Stimulated activated CD8-positive, alpha-beta memory T cell treated with anti-CD3 and anti-CD28 coated beads, Interleukin-7, amount 100 ng/mL, for 1 hour (primary cell): ENCODE results near the gene CARD16.
"Not testable (repeated sequence)": the region's sequence is repeated elsewhere in the genome, so short reads cannot be mapped to it uniquely, and the experiment has no call there.

Source experiments
- DNase-seq, 2 donors: peaks; one replicate each; pipeline ENCODE4 v3.0.0-alpha.2; 2020; ENCODE audit warnings: low read depth in 2 of 2

CARD16 gene

DNA sequence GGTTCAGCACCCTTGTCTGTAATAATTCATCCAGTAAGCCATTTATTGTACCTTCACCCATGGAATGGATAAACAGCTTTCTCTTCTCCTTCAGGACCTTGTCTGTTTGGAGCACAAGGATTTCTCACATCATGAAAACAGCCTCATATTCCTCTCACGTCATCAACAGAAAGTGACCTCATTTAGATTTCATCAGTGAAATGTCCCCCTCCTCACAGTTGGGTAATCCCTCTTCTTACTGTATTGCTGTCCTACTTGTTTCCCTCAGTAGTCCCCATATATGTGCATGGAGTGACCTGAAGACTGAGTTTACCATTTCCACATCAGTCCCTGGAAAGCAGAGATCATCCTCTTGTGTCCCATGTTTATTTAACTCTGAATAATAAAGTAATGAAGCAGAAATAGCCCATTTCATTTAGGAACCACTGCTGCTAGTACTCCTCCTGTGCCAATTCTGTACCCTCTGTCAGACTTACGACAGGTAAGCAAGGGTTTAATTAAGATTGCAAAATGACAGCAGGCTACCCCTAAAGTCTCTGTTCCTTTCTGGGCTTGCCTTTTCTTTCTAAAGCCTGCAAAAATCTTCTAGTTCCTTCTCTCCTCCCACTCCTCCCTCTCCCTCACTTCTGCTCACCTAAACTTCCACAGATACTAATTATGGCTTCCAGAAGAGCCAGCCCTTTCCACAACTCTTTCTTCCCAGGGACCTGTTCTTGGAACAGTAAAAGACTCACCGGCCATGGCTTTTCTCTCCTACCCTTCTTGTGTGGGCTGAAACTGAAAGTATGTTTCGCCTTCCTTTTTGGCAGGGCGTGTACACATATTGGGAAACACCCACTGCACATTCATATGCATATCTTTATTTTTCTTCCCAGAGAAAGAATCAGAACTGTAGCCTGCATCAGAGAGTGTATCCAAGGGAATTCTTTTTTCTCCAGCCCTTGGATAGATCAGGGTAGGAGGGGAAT, at the start of gene CARD16:
Gene CARD16 (minus strand): TSS at position 779 of the 968 bp plus-strand sequence. CDS start 38 bp downstream, at position 741.
- not testable (repeated sequence) for DNase-seq

DNA sequence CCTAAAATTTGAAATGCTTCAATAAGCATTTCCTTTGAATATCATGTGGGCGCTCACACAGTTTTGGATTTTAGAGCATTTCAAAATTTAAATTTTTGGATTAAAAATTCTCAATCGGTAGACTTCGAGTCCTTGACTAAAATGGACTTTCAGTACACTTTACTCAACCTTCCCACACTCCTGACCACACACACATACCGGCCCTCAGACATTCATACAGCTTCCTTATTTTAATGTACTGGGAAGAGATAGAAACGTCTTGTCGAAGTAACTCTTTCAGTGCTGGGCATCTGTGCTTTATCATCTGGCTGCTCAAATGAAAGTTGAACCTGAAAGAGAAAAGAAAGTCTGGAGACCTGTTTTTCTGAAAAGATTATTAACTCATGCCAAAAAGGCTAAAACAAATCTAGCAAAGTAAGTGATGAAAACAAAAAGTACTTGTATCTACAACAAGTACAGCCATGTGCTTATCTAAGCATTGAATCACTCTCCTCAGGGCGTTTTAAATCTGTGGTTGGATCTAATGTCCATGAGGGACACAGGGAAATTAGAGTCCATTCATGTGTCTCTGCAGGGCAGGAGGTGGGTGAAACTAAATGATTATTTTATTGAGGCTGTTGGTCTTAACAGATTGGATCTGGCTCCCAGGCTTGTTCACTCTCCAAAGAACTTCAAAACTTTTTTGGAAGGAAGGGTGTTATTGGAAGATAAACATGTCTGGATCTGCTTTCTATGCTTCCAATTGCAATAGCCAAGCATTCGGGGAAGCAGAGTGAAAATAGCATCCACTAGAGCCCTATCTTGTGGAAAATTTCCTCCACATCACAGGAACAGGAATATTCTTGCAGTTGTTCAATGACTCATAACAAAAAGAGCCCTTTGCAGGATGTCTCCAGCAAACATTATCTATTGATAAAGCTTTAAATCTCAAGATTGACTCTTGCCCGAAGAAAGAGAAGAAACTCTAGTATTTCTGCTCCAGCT, 47.4 kb upstream of the CARD16 start:
- DNase-seq = no peak

DNA sequence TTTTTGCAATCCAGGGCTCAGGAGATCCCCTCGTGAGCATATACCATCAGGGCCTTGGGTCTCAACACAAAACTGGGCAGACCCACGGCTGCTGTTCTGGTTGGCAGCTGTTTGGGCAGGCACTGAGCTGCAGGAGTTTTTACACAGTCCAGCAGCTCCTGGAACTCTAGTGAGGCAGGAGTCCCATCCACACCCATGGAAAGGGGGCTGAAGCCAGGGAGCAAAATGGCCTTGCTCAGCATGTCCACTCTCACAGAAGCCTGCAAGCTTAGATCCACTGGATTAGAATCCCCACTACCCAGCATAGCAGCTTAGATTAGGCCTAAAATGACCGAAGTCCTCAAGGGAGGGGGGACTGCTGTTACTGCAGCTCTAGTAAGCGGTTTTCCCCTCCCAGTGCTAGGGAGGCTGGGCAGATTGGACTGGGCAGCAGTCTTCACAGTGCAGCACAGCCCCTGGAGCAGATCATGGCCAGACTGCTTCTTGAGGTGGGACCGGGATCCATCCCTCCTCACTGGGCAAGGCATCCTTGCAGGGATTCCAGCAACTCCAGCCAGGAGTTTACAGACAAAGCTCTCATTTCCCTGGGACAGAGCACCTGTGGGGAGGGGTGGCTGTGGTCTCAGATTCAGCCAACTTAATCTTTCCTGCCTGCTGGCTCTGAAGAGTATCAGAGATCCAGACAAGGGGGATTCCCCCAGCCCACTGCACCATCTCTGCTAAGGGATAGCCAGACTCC, 36.4 kb upstream of the CARD16 start:
- no peak for DNase-seq

DNA sequence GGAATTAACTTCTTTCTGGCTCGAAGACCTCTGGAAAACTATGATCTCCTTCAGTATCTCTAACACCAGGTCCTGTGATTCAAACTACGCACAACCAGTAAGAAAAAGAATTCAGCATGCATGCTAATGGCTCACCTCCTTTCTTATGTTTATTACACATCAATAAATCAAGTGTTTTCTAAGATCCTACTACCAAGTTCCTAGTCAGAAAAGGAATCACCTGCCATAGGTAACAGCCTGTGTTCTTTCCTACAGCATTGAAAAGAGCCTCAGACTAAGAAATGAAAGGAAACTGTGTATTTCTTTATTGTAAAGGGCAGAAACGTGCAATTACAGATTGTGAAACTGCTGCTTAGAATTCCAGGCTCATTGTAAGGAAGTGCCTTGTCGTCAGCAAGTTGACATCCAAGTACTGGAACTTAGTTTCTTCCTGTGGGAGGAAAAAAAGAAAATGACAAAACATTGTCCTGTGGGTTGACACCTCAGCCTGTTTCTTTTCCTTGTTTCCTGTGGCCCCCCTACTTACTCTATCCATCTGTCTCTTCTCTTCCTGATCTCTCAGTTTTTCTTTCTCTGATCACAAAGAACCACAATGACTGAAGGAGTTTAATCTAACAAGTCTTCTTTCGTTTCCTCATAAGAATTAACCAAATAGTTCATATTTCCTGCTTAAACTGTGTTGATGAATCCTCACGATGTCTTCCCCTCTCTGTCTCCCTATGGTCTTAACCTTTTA, 35.2 kb upstream of the CARD16 start:
- not testable (repeated sequence) for DNase-seq

DNA sequence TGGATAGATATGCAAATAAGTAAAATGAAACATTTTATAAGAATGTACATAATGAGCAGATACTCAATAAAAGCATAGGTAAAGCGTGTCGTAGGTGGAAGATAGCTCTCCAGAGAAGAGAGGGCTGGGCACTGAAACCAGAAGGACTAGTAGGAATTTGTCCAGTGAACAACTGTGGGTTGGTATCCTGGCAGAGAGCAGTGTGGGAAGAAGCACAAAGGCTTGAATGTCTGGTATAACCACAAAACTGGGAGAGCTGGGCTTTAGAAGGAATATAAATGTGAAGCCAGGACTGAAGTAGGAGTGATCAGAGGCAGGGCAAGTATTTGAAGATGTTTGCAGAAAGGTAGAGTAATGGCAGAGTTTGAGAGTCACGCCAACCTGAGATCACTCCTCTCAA, 33.1 kb upstream of the CARD16 start:
- DNase-seq = no peak

DNA sequence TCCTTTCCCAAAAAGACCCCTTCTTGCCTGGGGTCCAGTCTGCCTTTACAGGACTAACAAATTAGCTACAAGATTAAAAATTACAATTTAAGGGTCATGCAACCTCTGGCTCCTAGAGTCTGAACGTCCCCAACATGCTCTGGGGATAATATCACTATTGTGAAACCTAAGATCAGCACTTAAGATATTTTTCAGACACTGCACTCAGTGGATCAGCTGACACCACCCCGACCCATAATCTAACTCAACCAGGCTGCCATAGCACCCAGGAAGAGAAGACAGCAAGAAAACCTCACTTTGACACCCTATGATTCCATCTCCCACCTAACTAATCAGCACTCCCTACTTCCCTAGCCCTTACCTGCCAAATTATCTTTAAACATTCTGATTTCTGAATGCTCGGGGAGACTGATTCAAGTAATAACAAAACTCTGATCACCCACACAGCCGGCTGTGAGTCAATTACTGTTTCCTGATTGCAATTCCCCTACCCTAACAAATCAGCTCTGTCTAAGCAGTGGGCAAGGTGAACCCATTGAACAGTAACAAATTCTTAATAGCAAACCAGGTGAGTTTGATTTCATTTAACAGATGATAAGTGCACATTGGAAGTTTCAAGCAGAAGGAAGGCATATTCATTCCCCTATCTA, 32.1 kb upstream of the CARD16 start:
- DNase-seq = not testable (repeated sequence)

DNA sequence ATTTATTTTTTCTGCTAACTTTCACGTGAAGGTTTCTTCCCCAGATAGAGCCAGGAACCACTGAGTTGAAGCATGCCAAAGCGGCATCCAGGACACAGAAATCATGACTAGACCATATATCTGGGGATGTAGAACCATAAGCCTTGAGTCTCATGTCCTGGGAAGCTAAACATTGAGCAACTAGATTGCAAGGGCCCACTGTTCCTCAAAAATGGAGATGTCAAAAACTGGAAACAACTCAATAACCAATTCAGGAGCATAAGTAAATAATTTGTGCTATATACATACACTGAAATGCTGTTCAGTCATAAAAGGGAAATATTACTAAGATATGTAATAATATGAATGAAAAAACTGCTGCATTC, 29.0 kb upstream of the CARD16 start:
- DNase-seq = no peak

DNA sequence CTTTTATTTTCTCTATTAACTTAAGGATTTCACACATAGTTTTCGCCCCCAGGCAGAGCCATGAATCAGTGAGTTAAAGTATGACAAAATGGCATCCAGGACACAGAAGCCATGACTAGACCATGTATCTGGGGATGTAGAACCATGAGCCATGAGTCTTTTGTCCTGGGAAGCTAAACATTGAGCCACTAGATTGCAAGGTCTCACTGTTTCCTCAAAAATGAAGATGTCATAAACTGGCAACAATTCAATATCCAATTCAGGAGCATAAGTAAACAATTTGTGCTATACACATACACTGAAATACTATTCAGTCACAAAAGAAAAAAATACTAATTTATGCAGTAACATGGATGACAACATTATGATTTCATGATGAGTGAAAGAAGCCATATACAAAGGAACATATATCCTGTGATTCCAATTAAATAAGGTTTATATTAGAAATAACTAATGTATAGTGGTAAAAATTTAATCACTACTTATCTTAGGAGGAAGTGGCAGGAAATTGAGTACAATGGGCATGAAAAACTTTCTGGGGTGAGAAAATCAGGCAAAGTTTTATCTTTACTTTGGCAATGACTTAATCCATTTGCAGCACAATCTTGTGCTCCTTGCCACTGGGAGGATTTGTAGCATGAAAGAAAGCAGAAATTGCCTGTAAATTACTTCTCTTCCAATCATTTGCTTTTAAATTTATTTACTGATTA, 28.5 kb upstream of the CARD16 start:
- no peak for DNase-seq

DNA sequence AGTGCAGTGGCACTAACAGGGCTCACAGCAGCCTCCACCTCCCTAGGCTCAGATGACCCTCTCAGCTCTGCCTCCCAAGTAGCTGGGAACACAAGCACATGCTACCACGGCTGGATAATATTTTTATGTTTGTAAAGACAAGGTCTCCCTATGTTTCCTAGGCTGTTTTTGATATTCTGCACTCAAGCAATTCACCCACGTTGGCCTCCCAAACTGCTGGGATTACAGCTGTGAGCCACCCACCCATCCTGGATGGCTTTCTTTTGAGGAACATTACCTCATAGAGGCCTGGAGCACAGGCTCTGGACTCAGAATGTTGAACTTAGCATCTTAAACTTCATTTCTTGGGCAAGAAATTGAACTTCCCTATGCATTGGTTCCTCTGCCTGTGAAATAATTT, 26.9 kb upstream of the CARD16 start:
- not testable (repeated sequence) for DNase-seq

DNA sequence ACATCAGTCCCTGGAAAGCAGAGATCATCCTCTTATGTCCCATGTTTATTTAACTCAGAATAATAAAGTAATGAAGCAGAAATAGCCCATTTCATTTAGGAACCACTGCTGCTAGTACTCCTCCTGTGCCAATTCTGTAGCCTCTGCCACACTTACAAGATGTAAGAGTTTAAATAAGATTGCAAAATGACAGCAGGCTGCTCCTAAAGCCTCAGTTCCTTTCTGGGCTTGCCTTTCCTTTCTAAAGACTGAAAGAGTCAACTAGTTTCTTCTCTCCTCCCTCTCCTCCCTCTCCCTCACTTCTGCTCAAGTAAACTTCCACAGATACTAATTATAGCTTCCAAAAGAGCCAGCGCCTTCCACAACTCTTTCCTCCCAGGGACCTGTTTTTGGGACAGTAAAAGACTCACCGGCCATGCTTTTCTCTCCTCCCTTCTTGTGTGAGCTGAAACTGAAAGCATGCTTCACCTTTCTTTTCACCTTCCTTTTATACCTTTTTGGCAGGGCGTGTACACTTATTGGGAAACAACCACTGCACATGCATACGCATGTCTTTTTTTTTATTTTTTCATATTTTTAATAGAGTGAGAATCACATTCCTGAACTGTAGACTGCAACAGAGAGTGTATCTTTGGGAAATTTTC, 26.1 kb upstream of the CARD16 start:
- no peak for DNase-seq

DNA sequence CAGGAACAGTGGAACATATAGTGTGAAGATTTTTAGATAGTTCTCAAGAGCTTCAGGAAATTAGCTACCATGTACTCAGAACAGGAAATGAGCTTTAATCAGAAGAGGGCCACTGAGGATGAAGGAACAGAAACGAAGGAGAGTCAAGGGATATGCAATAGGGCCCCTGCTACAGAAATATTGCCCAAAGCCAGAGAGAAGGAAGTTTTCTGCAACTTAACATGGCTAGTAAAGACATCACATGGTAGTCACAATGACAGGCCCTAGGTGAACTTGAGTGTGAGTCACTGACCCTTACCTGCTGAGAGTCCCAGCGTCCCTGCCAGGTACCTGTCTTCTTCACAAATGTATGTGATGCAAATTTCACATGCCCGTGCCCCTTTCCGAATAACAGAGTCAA, 25.2 kb upstream of the CARD16 start:
- DNase-seq = no peak

DNA sequence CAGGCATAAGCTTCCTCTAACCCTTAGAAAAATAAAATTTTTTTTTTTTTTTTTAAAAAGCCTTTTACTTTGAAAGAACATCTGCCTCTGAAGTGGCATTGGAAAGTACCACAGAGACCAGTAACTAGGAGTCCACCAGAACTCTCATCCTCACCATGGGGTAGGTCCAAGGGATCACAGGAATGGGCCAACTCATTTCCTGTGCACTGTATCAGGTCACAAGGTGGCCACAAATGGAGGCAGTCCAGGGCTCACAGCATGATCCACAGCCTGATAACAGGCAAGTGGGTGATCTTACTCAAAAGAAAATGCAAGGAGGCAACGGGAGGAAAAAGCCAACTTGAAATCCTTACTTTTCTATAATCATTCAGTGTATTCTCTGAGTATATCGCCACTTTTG, 24.6 kb upstream of the CARD16 start:
- not testable (repeated sequence) for DNase-seq

DNA sequence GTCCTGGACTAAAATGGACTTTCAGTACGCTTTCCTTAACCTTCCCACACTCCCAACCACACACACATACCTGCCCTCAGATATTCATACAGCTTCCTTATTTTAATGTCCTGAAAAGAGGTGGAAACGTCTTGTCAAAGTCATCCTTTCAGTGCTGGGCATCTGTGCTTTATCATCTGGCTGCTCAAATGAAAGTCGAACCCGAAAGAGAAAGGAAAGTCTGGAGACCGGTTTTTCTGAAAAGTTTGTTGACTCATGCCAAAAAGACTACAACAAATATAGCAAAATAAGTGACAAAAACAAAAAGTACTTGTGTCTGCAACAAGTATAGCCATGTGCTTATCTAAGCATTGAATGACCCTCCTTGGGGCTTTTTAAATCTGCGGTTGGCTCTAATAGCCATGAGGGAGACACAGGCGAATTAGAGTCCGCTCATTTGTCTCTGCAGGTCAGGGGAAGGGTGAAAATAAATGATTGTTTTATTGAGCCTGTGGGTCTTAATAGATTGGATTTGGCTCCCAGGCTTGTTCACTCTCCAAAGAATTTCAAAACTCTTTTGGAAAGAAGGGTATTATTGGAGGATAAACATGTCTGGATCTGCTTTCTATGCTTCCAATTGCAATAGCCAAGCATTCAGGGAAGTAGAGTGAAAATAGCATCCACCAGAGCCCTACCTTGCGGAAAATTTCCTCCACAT, 18.3 kb upstream of the CARD16 start:
- DNase-seq = not testable (repeated sequence)

DNA sequence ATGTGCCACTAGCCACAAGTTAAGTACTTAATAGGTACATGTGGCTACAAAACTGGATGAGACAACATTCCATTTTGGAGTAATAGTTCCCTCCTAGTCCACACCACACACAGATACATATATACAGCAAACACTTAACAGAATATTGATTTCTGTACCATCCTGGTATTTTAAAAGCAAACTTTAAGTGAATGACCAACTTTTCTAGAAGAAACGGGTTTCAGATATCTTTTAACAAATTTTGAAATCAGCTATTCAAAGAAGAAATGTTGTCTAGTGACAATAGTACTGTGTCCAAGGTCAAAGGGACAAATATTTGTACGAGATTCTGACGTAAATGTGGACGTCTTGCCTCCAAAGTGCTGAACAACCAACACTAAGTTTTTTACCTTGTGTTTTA, 12.3 kb upstream of the CARD16 start:
- DNase-seq = no peak

DNA sequence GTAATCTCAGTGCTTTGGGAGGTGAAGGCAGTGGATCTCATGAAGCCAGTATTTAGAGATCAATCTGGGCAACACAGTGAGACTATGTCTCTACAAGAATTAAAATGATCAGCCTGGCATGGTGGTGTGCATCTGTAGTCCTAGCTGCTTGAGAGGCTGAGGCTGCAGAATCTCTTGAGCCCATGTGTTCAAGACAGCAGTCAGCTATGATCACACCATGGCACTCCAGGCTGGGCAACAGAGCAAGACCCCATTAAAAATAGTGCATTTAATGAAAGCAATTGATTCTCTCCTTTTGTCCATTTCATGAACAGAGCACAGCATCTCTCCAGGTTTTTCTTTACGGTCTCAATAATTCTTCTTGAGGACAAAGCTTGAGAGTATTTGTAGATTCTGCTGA, 11.3 kb upstream of the CARD16 start:
- no peak for DNase-seq

DNA sequence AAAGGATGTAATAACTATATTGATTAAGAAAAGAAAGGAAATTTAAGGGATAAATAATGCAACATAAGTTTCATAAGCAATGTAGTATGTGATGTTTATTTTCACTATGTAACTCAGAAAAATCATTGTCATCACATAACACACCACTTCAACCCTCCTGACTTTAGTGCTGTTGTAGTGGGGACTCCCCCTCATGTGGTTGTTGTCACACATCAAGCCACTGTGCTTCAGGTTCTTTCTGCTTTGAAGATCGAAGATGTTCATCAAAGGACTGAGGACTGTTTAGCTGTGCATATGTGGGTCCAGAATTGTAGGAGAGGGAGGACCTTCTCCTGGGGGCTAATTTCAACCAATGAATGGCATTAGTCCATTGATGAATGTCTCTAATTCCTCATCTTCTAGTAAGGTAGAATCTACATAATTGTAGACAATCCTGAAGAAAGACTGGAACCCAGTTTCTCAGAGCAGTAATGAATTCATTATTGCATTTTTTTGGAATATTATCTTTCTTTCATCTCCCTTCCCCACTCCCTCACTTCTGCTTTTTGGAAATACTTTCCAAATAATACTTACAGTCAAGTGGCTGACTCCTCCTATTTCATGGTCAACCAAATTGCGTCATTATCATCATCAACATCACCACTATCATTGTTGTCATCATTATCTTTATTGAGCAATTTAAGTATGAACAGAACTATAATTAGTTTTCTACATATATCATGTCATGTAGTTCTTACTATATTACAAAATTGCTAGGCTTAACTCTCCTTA, 9.8 kb upstream of the CARD16 start:
- no peak for DNase-seq

DNA sequence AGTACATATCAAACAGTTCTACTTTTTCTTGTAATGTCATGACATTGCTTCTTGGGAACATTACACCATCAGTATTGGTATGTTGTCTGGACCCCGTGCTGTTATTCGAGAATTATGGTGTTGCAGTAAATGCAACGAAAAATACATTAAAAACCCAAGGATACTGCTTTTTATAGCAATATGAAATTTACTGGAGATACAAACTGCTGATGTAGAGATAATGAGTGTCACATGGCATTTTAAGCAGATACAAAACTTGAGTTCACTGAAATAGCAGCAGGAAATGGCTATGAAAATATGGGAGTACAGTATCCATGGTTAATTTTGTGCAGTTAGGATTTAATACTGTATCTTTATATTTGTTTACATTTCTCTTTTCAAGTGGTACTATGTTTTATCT, 7.4 kb upstream of the CARD16 start:
- DNase-seq = no peak

DNA sequence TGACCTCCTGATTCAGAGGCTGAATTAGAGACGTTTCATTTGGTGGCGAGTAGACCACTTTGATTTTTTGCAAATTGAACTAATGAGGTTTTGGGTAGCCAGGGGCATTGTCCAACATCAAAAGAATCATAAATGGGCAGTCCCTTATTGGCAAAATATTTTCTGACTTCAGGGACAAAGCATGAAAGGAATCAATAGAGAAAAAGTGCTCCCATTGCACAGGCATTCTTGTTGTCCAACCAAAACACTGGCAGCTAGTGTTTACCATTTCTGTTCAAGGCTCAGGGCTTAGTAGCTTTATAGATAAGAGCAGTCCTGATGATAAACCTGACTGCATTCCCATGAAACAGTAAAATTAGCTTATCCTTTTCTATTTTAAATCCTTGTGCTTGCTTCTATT, 6.4 kb upstream of the CARD16 start:
- DNase-seq = no peak
